ENCODE measurements around the gene IL17C. TPM values are rescaled to one million over a fixed set of nuclear protein-coding genes. Genes with fewer than 3 reads are reported as not detected.

The IL17C gene
- polyA plus RNA-seq, 1 of the 3 experiments (the other 2 are of a cell fraction), result 0.07 TPM

GRCh38 chr16:88597856-88598491, 40.4 kb upstream of the IL17C start:
- no peaks in the 10 kb centered on the region for H3F3A ChIP-seq (replicated peaks; ENCODE audit: insufficient read depth)
- no peak overlapping the region for H3K4me3 ChIP-seq (ENCODE audit: low read depth in 2 of 2, low read length in 1 of 2)
- no peaks in the 10 kb centered on the region for H3K4me1 ChIP-seq (ENCODE audit: control insufficient read depth in 1 of 2, insufficient read depth in 2 of 2, low read depth in 1 of 2, low read length in 1 of 2)
- CTCF ChIA-PET, result no interaction called here
- POLR2A ChIA-PET, result no interaction called here
- no peak overlapping the region for H3K9ac ChIP-seq
- no peaks in the 10 kb centered on the region for H3K9me3 ChIP-seq
- no peak overlapping the region for H2AFZ ChIP-seq (ENCODE audit: low read depth)
- TF ChIP-seq TAF1 (IDR thresholded peaks at IDR 0.05; ENCODE audit: borderline replicate concordance, low read depth, low read length) (no peak), CHD2 (IDR thresholded peaks at IDR 0.05; ENCODE audit: low read length, partially characterized antibody) (no peak), MEF2A (IDR thresholded peaks at IDR 0.05; ENCODE audit: borderline replicate concordance, low read depth) (no peak), SIN3A (IDR thresholded peaks at IDR 0.05; ENCODE audit: borderline replicate concordance, low read depth, low read length) (no peak), JUND (IDR thresholded peaks at IDR 0.05) (no peak), FOXM1 (IDR thresholded peaks at IDR 0.05; ENCODE audit: low read depth) (no peak), ZBTB33 (IDR thresholded peaks at IDR 0.05; ENCODE audit: borderline replicate concordance, low read depth) (no peak), SMC3 (IDR thresholded peaks at IDR 0.05; ENCODE audit: low read depth, low read length) (no peak)
- TF ChIP-seq, protein P1, sequence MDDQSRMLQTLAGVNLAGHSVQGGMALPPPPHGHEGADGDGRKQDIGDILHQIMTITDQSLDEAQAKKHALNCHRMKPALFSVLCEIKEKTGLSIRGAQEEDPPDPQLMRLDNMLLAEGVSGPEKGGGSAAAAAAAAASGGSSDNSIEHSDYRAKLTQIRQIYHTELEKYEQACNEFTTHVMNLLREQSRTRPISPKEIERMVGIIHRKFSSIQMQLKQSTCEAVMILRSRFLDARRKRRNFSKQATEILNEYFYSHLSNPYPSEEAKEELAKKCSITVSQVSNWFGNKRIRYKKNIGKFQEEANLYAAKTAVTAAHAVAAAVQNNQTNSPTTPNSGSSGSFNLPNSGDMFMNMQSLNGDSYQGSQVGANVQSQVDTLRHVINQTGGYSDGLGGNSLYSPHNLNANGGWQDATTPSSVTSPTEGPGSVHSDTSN (IDR thresholded peaks at IDR 0.05), result no peak
- TF ChIP-seq, protein P2, sequence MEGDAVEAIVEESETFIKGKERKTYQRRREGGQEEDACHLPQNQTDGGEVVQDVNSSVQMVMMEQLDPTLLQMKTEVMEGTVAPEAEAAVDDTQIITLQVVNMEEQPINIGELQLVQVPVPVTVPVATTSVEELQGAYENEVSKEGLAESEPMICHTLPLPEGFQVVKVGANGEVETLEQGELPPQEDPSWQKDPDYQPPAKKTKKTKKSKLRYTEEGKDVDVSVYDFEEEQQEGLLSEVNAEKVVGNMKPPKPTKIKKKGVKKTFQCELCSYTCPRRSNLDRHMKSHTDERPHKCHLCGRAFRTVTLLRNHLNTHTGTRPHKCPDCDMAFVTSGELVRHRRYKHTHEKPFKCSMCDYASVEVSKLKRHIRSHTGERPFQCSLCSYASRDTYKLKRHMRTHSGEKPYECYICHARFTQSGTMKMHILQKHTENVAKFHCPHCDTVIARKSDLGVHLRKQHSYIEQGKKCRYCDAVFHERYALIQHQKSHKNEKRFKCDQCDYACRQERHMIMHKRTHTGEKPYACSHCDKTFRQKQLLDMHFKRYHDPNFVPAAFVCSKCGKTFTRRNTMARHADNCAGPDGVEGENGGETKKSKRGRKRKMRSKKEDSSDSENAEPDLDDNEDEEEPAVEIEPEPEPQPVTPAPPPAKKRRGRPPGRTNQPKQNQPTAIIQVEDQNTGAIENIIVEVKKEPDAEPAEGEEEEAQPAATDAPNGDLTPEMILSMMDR (IDR thresholded peaks at IDR 0.05), result no peak
- 92% methylated on average over 21 of the region's 21 CpGs for WGBS (ENCODE audit: low lambda C conversion rate)
- no peak for DNase-seq
- peaks cover 44% of the 10 kb centered on the region; the same call in 1 of the 2 replicates for H3K79me2 ChIP-seq (ENCODE audit: insufficient read depth)
- no peaks in the 10 kb centered on the region for H3K9me2 ChIP-seq
- H3K27ac ChIP-seq (ENCODE audit: low read depth in 2 of 2, low read length in 1 of 2), result no peak overlapping the region
- H3K27me3 ChIP-seq (ENCODE audit: insufficient read depth), result no peaks in the 10 kb centered on the region
- no peaks in the 10 kb centered on the region; the same call in 1 of the 2 replicates for H4K20me1 ChIP-seq (ENCODE audit: insufficient read depth)
- peaks cover 27 to 57% of the 10 kb centered on the region in 2 experiments for H3K36me3 ChIP-seq (replicated peaks in 1 of 2; ENCODE audit: control insufficient read depth in 1 of 2, insufficient read depth in 2 of 2, low read length in 1 of 2)
- H3K4me2 ChIP-seq, result no peak overlapping the region

DNA sequence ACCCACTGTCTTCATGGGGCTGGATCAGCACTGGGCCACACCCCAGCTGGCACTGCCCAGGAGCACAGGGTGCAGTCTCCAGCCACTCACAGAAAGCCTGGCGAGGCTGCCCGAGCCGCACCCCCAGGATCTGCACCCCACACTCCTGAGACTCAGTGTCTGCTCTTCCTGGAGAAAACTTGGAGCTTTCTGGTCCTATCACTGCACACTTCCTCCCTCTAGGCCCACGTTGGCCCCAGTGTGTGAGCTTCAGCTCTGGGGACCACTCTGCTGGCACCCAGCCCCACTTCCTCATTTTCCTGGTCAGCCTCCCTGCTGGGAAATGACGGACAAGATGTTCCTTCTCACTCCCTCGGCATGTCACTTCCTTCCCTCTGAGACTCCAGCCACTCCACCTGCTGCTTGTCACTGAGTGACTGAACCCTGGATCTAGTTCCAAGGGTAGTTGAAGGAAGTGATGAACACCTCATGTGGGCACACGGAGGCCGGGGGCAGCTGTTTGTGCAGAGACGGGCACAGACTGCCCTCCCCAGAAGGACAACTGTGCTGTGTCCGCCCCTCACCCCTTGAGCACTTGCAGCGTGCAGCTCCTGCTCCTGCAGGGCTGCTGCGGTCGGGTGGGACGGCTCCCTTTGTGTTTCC, 39.2 kb upstream of the IL17C start:
- no peak for DNase-seq
- Histone ChIP-seq H3K9me2 (no peaks in the 10 kb centered on the region), H2AFZ (ENCODE audit: low read depth) (no peak overlapping the region), H3K4me3 (ENCODE audit: low read depth in 2 of 2, low read length in 1 of 2) (no peak overlapping the region), H3K27ac (ENCODE audit: low read depth in 2 of 2, low read length in 1 of 2) (no peak overlapping the region), H3K4me2 (no peak overlapping the region), H3F3A (replicated peaks; ENCODE audit: insufficient read depth) (no peaks in the 10 kb centered on the region), H3K36me3 (replicated peaks in 1 of 2; ENCODE audit: control insufficient read depth in 1 of 2, insufficient read depth in 2 of 2, low read length in 1 of 2) (peaks cover 31 to 46% of the 10 kb centered on the region in 2 experiments), H3K4me1 (ENCODE audit: control insufficient read depth in 1 of 2, insufficient read depth in 2 of 2, low read depth in 1 of 2, low read length in 1 of 2) (no peaks in the 10 kb centered on the region), H3K9ac (no peak overlapping the region), H3K79me2 (ENCODE audit: insufficient read depth) (peaks cover 36% of the 10 kb centered on the region; the same call in 1 of the 2 replicates), H3K9me3 (no peaks in the 10 kb centered on the region), H4K20me1 (ENCODE audit: insufficient read depth) (no peaks in the 10 kb centered on the region), H3K27me3 (ENCODE audit: insufficient read depth) (no peaks in the 10 kb centered on the region)
- CTCF ChIA-PET, result interaction anchor here (0.9 to 1.0 kb wide), 2 partner anchors 11 to 75 kb away, joined by 3 read pairs; no protein-coding TSS in a partner anchor
- 94% methylated on average over 14 of the region's 14 CpGs for WGBS (ENCODE audit: low lambda C conversion rate)
- POLR2A ChIA-PET, result no interaction called here
- TF ChIP-seq TAF1 (IDR thresholded peaks at IDR 0.05; ENCODE audit: borderline replicate concordance, low read depth, low read length) (no peak), CHD2 (IDR thresholded peaks at IDR 0.05; ENCODE audit: low read length, partially characterized antibody) (no peak), YY1 (IDR thresholded peaks at IDR 0.05; ENCODE audit: low read depth) (no peak), POLR2AphosphoS5 (IDR thresholded peaks at IDR 0.05; ENCODE audit: low read depth, low read length) (no peak), FOXJ3 (CRISPR knock-in tag; IDR thresholded peaks at IDR 0.05) (no peak), EZH2phosphoT487 (IDR thresholded peaks at IDR 0.05; ENCODE audit: borderline replicate concordance, low read depth) (no peak), SIN3A (IDR thresholded peaks at IDR 0.05; ENCODE audit: borderline replicate concordance, low read depth, low read length) (no peak), TEAD4 (IDR thresholded peaks at IDR 0.05; ENCODE audit: borderline replicate concordance, insufficient read depth) (no peak), USF2 (IDR thresholded peaks at IDR 0.05; ENCODE audit: borderline replicate concordance, low read depth, low read length) (no peak), RXRA (IDR thresholded peaks at IDR 0.05; ENCODE audit: borderline replicate concordance, low read depth) (no peak)
- TF ChIP-seq, protein P2 (IDR thresholded peaks at IDR 0.05), result no peak

Data from SK-N-SH (cell line).